HuH-7.5 (cell line): ENCODE data around the gene REX1BD.
A peak's percentile ranks its signal among the peaks of the same experiment; 100 is the strongest.

ENCODE experiments used
- DNase-seq: peaks from one replicate; pipeline ENCODE4 v3.0.0; 2011; ENCODE audit warnings: low spot score

REX1BD gene

DNA sequence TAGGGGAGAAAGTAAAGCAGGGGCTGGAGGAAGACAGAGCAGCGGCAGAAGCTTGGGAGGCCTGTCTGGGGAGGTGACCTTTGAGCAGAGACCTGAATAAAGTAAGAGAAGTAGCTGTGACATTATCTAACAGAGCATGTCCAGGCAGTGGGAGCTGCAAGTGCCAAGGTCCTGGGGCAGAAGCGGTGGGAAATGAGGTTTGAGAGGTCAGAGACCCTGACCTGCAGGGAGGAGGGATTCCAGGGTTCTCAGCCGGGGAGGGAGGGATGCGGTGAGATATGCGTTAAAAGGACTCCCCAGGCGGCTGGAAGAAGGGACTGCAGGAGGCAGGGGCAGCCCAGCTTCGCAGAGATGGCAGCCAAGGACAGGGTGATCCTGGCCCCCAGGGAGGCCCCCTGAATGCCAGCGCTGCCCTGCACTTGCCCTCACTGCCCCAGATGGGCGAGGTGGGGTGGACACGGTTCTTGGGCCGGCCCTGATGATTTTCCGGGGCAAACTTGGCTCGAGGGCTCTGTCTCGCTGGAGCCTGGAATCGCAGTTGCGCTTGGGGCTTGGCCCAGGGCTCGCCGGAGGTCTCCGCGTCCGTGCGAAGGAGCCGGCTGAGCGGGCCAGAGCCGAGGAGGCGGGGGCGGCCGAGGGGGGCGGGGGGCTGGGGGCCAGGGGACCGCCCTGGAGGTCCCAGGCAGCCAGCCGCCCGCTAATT, 14.8 kb downstream of the REX1BD start:
- peak; percentile 84 for DNase-seq

DNA sequence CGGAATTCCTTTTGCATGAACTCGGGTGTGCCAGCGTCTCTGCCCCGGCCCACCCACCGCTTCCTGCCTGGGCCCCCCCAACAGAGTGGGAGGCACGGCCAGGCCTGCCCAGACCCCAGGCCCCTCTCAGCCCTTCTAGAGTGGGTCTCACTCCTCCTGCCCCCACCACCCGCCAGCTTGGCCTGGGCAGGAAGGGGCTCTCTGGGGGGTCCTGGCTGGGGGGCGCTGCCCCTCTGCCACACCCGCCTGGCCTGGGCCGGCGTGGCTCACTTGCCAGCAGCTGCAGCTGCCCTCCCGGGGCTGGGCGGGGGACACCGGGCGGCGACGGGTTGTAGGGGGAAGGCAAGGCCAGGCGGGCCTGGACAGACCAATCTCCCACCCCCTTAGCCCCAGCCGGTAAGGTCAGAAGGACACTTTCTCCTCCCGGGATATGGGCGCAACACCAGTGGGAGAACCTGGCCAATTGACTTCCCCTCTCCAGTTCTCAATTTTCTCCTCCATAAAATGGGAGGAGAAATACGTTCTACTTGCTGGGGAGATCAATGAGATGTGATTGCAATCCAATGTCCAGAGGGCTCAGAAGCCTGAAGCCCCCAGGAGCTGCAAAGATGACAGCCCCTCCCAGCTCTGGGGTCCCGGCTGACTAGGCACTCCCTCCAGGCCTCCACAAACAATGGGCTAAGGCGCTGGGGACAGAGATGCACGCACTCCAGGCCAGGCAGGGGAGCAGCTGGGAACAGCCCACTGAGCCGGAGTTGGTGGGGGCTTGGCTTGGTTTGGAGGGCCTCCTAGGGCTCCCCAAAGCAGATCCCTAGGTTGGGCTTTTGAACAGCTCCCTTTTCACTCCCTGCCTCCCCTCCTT, 15.6 kb downstream of the REX1BD start:
- no peak for DNase-seq

DNA sequence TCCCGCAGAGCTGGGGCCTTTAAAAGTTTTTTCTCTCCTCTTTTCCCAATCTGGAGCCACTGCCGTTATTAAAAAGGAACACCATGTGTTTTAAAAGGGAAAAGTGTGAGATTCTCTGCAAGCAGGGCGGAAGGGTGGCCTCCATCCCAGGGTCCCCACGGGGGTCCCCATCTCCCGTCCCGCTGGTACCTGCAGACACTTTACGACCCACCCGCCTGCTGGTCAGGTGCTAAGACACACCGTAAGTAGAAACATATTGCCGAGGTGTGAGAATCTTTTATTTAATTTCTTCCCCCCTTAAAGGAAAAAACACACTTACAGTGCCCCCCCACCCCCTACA, 16.2 kb downstream of the REX1BD start:
- no peak for DNase-seq

DNA sequence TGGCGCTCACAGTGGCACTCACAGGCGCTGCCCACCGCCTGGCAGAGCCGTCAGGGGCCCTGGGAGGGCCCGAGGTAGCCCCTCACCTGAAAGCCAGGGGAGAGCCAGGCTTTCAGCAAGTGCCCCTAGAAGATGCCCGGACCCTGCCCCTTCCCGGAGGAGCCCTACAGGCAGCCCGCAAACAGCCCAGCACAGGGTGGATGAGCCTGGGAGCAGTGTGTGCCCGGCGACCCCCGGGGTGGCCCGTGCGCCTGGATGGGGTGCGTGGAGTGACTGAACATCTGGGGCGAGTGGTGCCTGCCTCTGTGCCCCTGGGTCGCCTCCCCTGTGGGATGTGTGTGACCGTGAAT, 16.6 kb downstream of the REX1BD start:
- DNase-seq: no peak

DNA sequence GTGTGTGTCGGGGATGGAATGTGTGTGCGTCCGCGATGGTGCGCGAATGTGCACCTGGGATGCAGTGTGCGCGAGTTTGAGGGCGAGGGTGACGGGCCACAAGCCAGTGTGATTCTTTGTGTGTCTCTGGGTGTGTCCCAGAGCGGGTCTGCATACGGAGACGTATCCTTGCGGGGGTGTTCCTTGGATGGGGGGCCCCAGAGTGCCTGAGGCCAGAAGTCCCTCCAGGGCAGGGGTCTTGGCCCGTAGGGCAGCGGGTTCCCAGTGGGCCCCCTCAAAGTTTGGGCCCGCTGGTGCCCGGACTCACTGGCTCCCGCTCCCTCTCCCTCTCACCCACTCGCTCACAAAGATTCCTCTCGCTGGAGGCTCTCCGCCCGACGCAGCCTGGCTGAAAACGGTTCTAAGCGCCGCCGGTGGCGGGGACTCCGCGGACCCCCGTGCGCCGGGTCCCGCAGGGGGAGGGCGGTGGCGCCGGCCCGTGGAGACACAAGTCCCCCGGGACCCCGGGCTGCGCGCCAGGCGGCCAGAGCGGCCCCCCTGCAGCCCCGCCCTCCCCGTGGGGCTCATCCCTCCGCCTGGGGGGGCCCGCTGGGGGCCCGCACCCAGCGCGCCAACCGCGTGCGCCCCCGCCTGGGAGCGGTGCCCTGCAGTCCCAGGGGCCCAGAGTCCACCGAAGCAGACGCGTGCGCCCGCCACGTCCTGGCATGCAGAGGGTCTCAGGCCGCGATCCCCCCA, 17.1 kb downstream of the REX1BD start:
- DNase-seq: peak; percentile 66

DNA sequence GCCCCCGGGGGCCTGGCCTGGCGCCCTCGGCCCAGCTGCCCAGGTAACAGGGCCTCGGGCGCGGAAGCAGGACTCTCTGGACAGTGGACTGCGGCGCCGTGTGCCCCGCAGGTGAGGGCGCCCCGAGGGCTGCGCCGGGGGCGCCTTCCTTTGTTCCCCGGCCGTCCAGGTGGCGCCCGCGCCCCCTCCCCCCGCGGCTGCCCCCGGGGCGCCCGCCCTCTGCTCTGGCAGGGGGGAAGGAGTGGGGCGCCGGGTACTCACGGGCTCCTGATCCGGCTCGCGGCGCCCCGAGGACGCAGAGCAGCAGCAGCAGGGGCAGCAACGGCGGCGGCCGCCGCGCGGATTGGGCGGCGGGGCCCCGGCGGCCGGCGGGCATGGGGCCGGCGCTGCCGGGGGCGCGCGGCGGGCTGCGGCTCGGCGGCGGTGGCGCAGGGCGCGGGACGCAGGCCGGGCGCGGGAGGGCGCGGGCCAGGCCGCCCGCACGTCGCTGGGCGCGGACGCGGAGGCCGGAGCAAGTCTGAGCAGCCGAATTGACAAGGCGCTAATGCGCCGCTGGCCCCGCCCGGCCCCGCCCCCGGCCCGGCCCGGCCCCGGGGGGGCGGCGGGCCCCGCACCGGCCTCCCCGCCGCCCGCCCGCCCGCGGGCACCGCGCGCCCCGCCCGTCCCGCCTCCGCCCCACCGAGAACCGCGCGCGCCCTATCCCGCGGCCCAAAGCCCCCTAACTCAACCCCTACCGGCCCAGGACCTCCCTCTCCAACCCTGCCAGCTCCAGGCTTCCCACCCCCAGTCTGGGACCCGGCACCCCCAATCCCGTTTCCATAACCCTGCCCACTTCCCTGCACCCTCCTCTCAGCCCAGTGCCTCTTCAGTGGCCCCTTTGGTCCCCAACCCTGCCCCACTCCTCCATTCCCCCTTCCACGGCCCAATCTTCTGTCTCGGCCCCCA, 18.0 kb downstream of the REX1BD start, which contains the start of gene CRLF1:
TSS of gene CRLF1 (minus strand) at position 519 of the 945 bp plus-strand sequence. CDS start at position 376, 143 bp downstream.
- DNase-seq: no peak

DNA sequence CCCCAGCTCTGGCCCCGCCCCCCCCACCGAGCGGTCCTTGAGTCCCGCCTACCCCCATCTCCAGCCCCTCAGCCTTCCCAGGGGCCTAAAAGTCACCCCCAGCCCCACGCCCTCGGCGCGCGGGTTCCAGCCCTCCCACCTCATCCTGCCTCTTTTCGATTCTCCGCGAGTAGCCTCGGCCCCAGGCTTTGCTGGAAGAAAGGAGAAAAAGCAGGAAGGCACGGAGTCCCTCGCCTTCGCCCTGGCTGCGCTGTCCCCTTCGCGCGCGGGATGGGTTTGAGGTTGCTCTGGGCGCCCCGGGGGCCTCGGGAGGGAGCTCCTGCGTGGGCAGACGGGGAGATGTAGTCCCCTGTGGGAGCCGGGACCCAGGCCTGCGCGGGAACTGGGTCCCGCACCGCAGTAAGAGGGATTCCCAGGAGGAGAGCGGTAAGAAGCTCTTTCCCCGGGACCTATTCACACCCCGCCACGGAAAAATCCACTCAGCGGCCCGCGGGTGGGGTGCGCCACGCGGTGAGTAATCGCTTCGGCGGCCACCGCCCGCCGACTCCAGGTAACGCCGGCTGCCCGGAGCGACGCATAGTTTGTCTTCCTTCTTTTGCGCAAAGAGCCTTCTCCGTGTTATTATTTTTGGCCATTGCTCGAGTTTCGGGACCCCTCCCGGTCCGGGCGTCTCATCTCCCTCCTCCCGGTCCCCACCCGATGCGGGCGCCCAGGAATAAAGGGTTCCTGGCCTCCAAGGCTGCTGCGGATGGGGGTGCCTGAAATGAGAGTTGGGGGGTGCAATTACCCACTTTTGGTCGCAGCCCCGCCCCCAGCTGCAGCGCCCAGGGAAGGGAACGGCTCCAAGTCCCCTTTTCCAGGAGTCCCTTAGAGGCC, 18.9 kb downstream of the REX1BD start:
- no peak for DNase-seq

DNA sequence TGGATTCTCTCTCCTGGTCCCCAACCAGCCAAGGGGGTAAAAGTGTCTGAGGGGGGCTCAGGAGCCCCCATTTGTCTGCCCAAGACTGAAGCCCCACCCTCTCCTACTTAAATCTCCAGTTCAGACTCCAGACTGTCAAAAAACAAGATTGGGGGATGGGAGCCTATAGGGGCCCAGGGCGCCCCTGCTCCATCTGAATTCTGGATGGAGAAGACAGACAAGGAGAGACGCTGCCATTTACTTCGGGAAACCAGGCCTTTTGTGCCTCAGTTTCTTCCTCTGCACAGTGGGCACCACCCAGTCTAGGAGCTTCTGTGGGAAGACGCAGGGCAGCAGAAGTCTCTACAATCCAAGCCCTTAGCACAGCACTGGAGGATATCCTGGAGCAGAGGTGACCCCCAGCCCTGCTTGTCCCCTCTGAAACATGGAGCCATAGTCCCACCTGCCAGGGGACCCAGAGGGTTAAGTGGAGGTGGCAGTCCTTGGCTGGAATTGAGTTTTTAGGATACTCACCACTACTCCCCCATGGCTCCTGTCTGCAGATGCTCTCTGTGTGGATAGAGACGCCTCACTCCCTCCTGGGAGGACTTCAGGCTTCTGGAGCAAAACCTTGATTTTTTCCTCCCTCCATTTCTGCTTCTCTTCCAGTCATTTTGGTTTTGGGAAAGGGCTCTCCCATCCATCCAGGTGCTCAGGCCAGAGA, 19.7 kb downstream of the REX1BD start:
- DNase-seq: no peak

DNA sequence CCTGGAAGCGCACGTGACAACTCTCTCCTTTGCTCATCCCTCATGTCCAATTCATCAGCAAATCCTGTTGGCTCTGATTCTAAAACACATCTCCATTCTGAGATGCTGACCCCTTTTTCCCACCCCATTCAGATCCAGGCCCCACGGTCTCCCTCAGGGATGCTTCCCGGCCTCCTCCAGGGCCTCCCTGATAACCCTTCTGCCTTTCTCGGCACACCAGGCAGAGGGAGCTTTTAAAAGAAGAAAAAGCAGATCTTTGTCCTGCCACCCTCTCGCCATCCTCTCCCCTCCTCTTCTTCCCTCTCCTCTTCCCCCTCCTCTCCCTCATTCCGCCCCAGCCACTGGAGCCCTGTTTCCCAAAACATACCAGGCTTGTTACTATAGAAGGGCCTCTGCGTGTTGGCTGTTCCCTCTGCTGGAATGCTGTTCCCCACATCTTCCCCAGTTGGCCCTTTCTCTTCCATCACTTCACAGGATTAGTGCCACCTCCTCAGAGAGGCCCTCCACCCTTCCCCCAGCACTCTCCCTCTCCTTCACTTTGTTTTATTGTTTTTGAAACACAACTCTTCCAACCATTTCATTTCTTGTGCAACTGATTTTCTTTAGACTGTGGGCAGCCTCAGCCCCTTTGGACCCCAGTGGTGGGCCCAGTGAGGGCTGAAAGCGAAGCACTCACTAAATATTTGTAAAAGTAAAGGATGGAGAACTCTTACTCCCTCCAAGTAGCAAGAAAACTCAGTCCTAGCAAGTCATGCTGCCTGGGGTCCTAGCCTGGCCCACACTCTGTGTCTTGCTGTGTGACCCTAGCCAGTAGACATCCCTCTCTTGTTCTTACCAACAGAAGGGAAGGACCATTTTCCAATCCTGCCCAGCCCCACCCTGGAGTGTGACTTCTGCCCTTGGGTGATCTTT, 20.5 kb downstream of the REX1BD start:
- no peak for DNase-seq

DNA sequence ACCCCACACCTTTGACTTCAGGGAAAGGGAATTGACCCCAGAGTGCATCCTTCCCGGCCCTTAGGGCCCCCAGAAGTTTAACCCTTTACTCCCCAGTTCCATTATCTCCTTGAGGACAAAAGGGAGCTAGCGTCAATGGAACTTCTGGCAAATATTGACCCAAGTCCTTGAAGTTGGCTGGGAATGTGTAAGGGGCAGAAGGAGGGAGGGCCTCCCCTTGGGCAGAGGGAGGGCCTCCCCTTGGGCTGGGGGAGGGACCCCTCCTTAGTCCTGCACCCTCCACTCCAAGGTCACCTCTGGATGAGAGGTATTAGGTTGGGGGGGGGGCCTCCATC, 21.1 kb downstream of the REX1BD start:
- DNase-seq: no peak

DNA sequence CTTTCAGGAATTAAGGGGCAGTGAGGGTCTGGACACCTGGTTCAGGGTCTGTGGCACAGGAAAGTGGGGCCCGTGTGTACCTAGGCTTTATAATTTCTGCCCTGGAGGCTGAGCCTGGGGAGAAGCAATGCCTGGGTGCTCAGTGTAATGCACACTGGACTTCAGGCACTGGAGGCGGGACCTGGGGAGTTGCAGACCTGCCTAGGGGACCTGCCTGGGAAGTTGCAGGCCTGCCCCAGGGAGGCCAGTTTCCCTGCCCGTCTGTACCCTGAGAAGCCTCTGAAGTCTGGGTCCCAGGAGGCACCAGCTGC, 21.6 kb downstream of the REX1BD start:
- no peak for DNase-seq

DNA sequence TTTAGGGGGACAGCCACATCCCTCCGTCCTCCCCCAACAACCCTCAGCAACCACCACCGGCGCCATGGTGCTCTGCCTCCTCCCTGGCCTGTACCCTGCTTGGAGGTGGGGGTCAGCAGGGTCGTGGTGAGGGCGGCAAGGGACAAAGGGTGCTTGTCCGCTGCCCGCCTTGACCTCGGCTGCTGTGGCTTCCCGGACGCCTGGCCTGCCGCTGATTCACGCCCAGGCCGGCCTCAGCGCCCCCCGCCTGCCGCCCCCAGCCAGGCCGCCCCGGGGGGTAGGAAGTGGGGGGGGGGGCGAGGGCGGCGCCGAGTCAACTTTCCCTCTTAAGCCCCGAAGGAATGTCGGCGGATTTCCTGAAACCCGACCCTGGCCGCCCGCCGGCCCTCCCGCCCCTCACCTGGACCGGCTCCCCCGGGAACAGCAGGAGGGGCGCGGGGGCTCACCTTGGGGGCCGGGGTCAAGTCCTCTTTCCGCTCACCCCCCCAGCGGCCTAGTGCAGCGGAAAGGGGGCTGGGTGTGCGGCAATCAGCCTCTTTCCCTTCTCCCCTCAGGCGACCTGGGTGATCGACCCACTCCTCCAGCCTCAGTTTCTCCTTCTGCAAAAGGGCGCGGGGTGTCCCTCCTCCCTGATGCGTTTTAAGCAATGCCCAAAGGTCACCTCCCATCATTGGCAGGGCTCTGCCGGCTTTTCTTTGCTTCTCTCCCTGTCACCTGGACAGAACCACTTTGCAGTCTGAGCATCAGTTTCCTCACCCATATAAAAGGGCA, 22.1 kb downstream of the REX1BD start:
- DNase-seq: no peak

DNA sequence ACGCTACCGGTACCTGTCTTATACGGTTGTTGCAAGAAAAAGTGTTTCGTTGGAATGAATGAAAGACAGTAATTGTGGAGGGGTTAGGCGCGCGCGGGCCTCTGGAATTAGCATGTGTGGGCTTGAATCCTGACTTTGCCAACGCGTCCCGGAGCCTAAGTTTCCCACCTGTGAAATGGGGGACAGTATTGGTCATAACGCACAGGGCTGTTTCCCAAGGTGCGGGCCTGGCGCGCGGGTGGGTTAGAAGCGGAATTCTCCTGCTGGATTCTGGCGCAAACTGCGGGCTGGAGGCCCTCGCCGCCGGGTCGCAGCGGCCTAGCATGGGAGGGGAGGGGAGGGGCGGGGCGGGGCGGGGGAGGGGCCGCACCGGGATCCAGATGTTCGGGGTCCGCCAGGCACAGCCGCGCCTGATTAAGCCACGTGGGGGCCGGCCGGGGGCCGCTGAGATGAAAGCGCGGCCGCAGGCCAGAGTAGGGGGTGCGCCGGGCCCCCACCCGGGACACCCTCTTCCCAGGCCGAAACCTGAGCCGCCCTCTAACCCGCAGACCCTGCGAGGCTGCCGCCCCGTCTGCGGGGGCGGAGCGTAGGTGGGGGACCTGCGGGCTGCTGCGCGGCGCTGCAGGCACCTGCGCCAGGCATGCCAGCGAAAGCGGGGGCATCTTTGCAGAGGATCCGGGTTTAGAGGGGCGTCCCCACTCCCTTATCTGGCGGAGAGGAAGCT, 22.9 kb downstream of the REX1BD start:
- DNase-seq: peak; percentile 77

DNA sequence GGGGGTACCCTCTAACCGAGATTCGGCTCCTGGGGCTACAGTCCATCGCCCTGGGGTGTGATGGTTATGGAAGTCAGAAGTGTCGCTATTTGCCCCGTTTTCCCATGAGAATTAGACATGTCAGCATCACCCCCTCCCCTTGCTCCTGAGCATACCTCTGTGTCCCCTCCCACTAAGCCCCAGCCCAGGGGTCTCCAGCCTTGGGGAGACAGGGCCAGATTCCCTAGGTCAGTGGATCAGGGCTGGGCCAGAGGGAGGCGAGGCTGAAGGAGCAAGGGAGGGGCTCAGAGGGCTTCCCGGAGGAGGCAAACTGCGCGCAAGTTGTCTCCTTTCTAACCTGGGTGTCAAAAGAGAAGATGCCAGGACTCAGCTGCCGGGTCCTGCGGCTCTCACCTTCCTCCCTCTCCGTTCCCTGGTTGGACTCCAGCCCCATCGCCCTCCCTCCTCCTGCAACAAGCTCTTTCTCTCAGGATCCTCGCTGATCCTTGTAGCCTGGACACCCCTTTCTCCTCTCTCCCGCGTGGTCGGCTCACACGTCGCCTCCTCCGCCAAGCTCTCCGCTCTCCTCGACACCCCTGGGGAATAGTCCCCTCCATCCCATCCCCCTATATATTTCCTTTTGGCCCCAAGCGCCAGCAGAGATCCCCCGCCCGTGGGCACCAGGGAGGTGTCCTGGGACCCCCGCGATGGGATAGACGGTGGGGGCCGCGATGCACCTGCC, 23.6 kb downstream of the REX1BD start:
- DNase-seq: no peak

DNA sequence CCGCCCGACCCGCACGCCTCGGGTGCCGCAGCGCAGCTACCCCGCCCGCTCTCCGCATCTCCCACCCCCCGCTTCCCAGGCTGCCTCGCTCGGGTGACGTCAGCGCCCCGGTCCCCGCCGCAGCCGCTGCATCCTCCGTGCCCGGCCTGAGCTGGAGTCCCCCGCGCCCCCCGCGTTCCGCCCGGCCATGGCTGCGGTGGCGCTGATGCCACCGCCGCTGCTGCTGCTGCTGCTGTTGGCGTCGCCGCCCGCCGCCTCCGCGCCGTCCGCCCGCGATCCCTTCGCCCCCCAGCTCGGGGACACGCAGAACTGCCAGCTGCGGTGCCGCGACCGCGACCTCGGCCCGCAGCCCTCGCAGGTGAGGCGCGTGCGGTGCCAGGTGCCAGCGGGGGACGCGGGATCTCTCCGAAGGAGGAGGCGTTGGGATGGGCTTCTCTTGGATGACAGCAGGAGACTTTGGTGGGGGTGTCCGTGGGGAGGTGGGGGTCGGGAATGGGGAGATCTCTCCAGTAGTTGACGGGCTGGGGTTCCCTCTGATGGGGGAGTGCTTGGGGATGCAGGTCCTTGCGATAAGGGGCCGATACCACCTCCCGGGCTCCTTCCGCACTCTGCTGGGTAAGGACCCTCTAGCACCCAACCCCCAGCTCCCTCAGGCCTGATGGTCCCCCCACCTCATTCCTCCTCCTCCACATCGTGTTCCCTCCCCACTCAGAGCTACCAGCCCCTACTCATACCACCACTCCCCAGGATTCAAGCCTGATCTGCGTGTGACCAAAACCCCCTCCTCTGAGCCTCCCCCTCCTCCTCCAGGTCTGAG, 24.4 kb downstream of the REX1BD start, which contains the start of gene TMEM59L:
TSS of gene TMEM59L (plus strand) at position 99 of the 817 bp plus-strand sequence. CDS start at position 188, 89 bp downstream.
- no peak for DNase-seq

DNA sequence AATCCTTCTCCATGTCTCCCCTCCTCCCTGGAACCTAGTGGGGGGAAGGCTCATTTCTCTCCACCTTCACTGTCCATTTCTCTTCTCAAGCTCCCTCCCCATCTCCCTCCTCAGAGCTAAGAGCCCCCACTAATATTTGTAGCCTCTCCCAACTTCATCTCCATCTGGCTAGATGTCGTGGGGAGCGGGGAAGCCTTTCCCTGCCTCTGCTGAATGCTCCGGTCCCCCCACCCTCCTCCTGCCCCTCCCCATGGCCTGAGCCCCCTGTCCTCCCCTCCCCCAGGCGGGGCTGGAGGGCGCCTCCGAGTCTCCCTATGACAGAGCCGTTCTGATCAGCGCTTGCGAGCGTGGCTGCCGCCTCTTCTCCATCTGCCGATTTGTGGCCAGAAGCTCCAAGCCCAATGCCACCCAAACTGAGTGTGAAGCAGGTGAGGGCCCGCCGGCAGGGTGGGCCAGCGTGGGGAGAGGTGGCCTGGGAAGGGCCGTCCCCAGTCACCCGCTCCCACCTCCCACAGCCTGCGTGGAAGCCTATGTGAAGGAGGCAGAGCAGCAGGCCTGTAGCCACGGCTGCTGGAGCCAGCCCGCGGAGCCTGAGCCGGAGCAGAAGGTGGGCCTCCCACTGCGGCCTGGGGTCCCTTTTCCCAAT, 25.1 kb downstream of the REX1BD start:
- no peak for DNase-seq
